Dendritic cell treated with granulocyte-macrophage colony-stimulating factor and Interleukin-4, amounts not matched to agents 40 ng/mL and 50 ng/mL, for 4 days (primary cell): ENCODE results near the gene TNFAIP8L3.
A peak's percentile ranks its signal among the peaks of the same experiment; 100 is the strongest.

Source experiments
- H3K27ac Mint-ChIP-seq: one replicate; pipeline ENCODE4 v1.8.0; 2022; ENCODE audit warnings: mild to moderate bottlenecking, mixed read lengths
- H3K27me3 Mint-ChIP-seq: one replicate; pipeline ENCODE4 v1.8.0; 2022; ENCODE audit warnings: mild to moderate bottlenecking, mixed read lengths
- H3K36me3 Mint-ChIP-seq: one replicate; pipeline ENCODE4 v1.8.0; 2022; ENCODE audit warnings: low read depth, mixed read lengths
- H3K4me1 Mint-ChIP-seq: one replicate; pipeline ENCODE4 v1.8.0; 2022; ENCODE audit warnings: low read depth, mixed read lengths
- H3K4me3 Mint-ChIP-seq: one replicate; pipeline ENCODE4 v1.8.0; 2022; ENCODE audit warnings: mild to moderate bottlenecking, moderate library complexity, mixed read lengths
- H3K9me3 Mint-ChIP-seq: one replicate; pipeline ENCODE4 v1.8.0; 2022; ENCODE audit warnings: mixed read lengths
- intact Hi-C: fragments of 100-400 bp; cut with micrococcal nuclease; formaldehyde crosslinking; loops from one replicate; pipeline ENCODE4 v1.15.0; 2022

The TNFAIP8L3 gene

GRCh38 chr15:51075826-51076523 is 18.7 kb downstream of the TNFAIP8L3 start:
- H3K27me3 Mint-ChIP-seq, result peaks cover 27% of the 10 kb centered on the region
- peaks cover 29% of the 10 kb centered on the region for H3K4me1 Mint-ChIP-seq
- no peaks in the 10 kb centered on the region for H3K9me3 Mint-ChIP-seq
- no peaks in the 10 kb centered on the region for H3K36me3 Mint-ChIP-seq
- no peak overlapping the region for H3K4me3 Mint-ChIP-seq
- no peak overlapping the region for H3K27ac Mint-ChIP-seq
- intact Hi-C loops, result loop anchor here (1.0 kb wide), 1 partner anchor 25 kb away; no protein-coding TSS in a partner anchor

GRCh38 chr15:51075364-51075763 is 19.3 kb downstream of the TNFAIP8L3 start:
- intact Hi-C loops, result no loop called here
- Mint-ChIP-seq H3K4me3 (no peak overlapping the region), H3K9me3 (no peaks in the 10 kb centered on the region), H3K27me3 (peaks cover 27% of the 10 kb centered on the region), H3K36me3 (no peaks in the 10 kb centered on the region), H3K4me1 (peaks cover 29% of the 10 kb centered on the region), H3K27ac (no peak overlapping the region)

- Mint-ChIP-seq H3K36me3 (no peaks in the 10 kb centered on the region), H3K9me3 (no peaks in the 10 kb centered on the region), H3K4me3 (no peak overlapping the region), H3K27ac (no peak overlapping the region), H3K4me1 (peaks cover 29% of the 10 kb centered on the region), H3K27me3 (peaks cover 25% of the 10 kb centered on the region)
- intact Hi-C loops, result no loop called here
Measured at GRCh38 chr15:51074926-51075325, 19.8 kb downstream of the TNFAIP8L3 start.

- Mint-ChIP-seq H3K9me3 (no peaks in the 10 kb centered on the region), H3K4me3 (no peak overlapping the region), H3K4me1 (peaks cover 7% of the 10 kb centered on the region), H3K27me3 (peaks cover 24% of the 10 kb centered on the region), H3K27ac (no peak overlapping the region), H3K36me3 (no peaks in the 10 kb centered on the region)
- intact Hi-C loops, result no loop called here
Measured at GRCh38 chr15:51071578-51071977, 23.1 kb downstream of the TNFAIP8L3 start.

- no peak overlapping the region for H3K27ac Mint-ChIP-seq
- intact Hi-C loops, result no loop called here
- no peak overlapping the region for H3K4me3 Mint-ChIP-seq
- H3K4me1 Mint-ChIP-seq, result peaks cover 7% of the 10 kb centered on the region
- H3K27me3 Mint-ChIP-seq, result peaks cover 30% of the 10 kb centered on the region
- H3K9me3 Mint-ChIP-seq, result no peaks in the 10 kb centered on the region
- no peaks in the 10 kb centered on the region for H3K36me3 Mint-ChIP-seq
Measured at GRCh38 chr15:51069983-51070382, 24.7 kb downstream of the TNFAIP8L3 start.

- H3K36me3 Mint-ChIP-seq, result no peaks in the 10 kb centered on the region
- H3K27ac Mint-ChIP-seq, result no peak overlapping the region
- peaks cover 28% of the 10 kb centered on the region for H3K27me3 Mint-ChIP-seq
Measured at GRCh38 chr15:51067510-51067909, 27.2 kb downstream of the TNFAIP8L3 start.

GRCh38 chr15:51065781-51066180 is 28.9 kb downstream of the TNFAIP8L3 start:
- Mint-ChIP-seq H3K27me3 (peaks cover 28% of the 10 kb centered on the region), H3K9me3 (no peaks in the 10 kb centered on the region), H3K4me3 (no peak overlapping the region)

More at GRCh38 chr15:51067510-51067909, 27.2 kb downstream of the TNFAIP8L3 start:
- peaks cover 12% of the 10 kb centered on the region for H3K4me1 Mint-ChIP-seq
- intact Hi-C loops, result no loop called here
- H3K9me3 Mint-ChIP-seq, result no peaks in the 10 kb centered on the region
- H3K4me3 Mint-ChIP-seq, result no peak overlapping the region

GRCh38 chr15:51065261-51065660 is 29.4 kb downstream of the TNFAIP8L3 start:
- Mint-ChIP-seq H3K27ac (no peak overlapping the region), H3K27me3 (peaks cover 30% of the 10 kb centered on the region), H3K9me3 (no peaks in the 10 kb centered on the region), H3K36me3 (no peaks in the 10 kb centered on the region), H3K4me3 (no peak overlapping the region), H3K4me1 (peaks cover 6% of the 10 kb centered on the region)
- intact Hi-C loops, result no loop called here

More at GRCh38 chr15:51065781-51066180, 28.9 kb downstream of the TNFAIP8L3 start:
- intact Hi-C loops, result no loop called here
- Mint-ChIP-seq H3K4me1 (peaks cover 6% of the 10 kb centered on the region), H3K27ac (no peak overlapping the region), H3K36me3 (no peaks in the 10 kb centered on the region)

- H3K9me3 Mint-ChIP-seq, result no peaks in the 10 kb centered on the region
- H3K27ac Mint-ChIP-seq, result no peak overlapping the region
- intact Hi-C loops, result no loop called here
- H3K4me3 Mint-ChIP-seq, result no peak overlapping the region
- peaks cover 24% of the 10 kb centered on the region for H3K27me3 Mint-ChIP-seq
- H3K36me3 Mint-ChIP-seq, result no peaks in the 10 kb centered on the region
- H3K4me1 Mint-ChIP-seq, result peaks cover 6% of the 10 kb centered on the region
Measured at GRCh38 chr15:51062736-51063135, 32.0 kb downstream of the TNFAIP8L3 start.

GRCh38 chr15:51060030-51060673 is 34.6 kb downstream of the TNFAIP8L3 start:
- Mint-ChIP-seq H3K36me3 (no peaks in the 10 kb centered on the region), H3K27me3 (peaks cover 29% of the 10 kb centered on the region), H3K9me3 (no peaks in the 10 kb centered on the region), H3K4me3 (no peak overlapping the region), H3K4me1 (peaks cover 6% of the 10 kb centered on the region), H3K27ac (no peak overlapping the region)
- intact Hi-C loops, result no loop called here

GRCh38 chr15:51054535-51054934 is 40.2 kb downstream of the TNFAIP8L3 start:
- H3K27me3 Mint-ChIP-seq, result peaks cover 37% of the 10 kb centered on the region
- H3K9me3 Mint-ChIP-seq, result no peaks in the 10 kb centered on the region
- no peak overlapping the region for H3K4me3 Mint-ChIP-seq
- peaks cover 18% of the 10 kb centered on the region for H3K4me1 Mint-ChIP-seq
- intact Hi-C loops, result no loop called here
- no peaks in the 10 kb centered on the region for H3K36me3 Mint-ChIP-seq
- no peak overlapping the region for H3K27ac Mint-ChIP-seq

GRCh38 chr15:51053571-51053970 is 41.1 kb downstream of the TNFAIP8L3 start:
- H3K27ac Mint-ChIP-seq, result no peak overlapping the region
- peaks cover 37% of the 10 kb centered on the region for H3K27me3 Mint-ChIP-seq
- intact Hi-C loops, result no loop called here
- no peaks in the 10 kb centered on the region for H3K9me3 Mint-ChIP-seq
- no peaks in the 10 kb centered on the region for H3K36me3 Mint-ChIP-seq
- no peak overlapping the region for H3K4me3 Mint-ChIP-seq
- peaks cover 27% of the 10 kb centered on the region for H3K4me1 Mint-ChIP-seq

GRCh38 chr15:51051776-51052175 is 42.9 kb downstream of the TNFAIP8L3 start:
- no peaks in the 10 kb centered on the region for H3K36me3 Mint-ChIP-seq
- H3K4me1 Mint-ChIP-seq, result peaks cover 45% of the 10 kb centered on the region
- no peak overlapping the region for H3K4me3 Mint-ChIP-seq
- H3K27ac Mint-ChIP-seq, result peak overlapping the region; percentile 38
- H3K9me3 Mint-ChIP-seq, result peaks cover 6% of the 10 kb centered on the region
- intact Hi-C loops, result loop anchor here (1.0 kb wide), 1 partner anchor 25 kb away; no protein-coding TSS in a partner anchor
- H3K27me3 Mint-ChIP-seq, result peaks cover 27% of the 10 kb centered on the region

- H3K4me3 Mint-ChIP-seq, result no peak overlapping the region
- no peaks in the 10 kb centered on the region for H3K36me3 Mint-ChIP-seq
- H3K4me1 Mint-ChIP-seq, result peaks cover 52% of the 10 kb centered on the region
- H3K27me3 Mint-ChIP-seq, result peaks cover 13% of the 10 kb centered on the region
- intact Hi-C loops, result loop anchor here (5.0 kb wide), 1 partner anchor 48 kb away; no protein-coding TSS in a partner anchor
- H3K27ac Mint-ChIP-seq, result peak overlapping the region; percentile 38
- peaks cover 6% of the 10 kb centered on the region for H3K9me3 Mint-ChIP-seq
Measured at GRCh38 chr15:51049081-51049480, 45.6 kb downstream of the TNFAIP8L3 start.
